Stimulated activated CD4-positive, alpha-beta T cell treated with anti-CD3 and anti-CD28 coated beads, Interleukin-4, amount 100 ng/mL, for 4 hours (primary cell): ENCODE measurements around the gene AIP.

Source experiments
- DNase-seq, 2 experiments: peaks; one replicate each; pipeline ENCODE4 v3.0.0-alpha.2; 2020

Gene AIP

DNA sequence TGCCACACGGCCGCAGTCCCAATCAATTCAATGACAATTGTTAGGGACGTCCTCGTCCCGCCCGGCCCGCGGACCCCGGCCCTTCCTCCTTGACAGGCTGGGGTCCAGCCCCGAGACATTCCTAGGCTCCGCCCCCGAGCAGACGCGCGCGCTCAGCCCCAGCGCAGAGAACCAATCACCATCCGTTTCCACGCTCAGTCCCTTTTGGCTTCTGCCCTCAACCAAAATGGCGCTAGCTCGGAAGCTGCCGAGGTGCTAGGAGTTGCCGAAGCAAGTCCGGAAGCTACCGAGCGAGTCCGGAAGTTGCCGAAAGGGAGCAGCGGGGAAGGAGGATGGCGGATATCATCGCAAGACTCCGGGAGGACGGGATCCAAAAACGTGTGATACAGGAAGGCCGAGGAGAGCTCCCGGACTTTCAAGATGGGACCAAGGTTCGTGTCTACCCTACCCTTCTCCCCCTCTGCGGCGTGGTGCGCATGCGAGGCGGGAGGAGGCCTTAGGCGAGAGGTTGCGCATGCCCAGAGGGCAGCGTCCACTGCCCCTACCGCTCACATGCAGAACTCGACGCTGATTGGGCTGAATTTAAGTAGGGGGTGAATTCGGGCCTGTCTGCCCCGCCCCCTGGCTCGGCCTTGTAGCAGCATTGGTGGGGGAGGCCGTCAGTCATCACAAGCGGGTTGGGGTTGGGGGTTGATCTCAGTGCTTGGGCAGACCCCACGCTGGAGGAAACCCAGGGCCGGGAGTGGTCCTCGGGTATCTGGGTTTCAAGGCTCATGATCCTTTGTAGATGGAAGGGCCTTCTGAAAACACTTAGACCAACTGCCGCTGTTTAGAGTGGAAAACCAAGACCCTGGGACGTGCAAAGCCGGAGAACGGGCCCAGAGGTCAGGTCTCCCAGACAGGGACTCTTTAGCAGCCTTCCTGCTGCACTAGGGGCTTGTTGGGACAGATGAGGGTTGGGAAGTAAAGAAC lies at the start of gene AIP:
AIP (plus strand) TSS at position 200 of the 972 bp plus-strand sequence; CDS start at position 333, 133 bp downstream.
- DNase-seq: peak; percentile 95 to 97

DNA sequence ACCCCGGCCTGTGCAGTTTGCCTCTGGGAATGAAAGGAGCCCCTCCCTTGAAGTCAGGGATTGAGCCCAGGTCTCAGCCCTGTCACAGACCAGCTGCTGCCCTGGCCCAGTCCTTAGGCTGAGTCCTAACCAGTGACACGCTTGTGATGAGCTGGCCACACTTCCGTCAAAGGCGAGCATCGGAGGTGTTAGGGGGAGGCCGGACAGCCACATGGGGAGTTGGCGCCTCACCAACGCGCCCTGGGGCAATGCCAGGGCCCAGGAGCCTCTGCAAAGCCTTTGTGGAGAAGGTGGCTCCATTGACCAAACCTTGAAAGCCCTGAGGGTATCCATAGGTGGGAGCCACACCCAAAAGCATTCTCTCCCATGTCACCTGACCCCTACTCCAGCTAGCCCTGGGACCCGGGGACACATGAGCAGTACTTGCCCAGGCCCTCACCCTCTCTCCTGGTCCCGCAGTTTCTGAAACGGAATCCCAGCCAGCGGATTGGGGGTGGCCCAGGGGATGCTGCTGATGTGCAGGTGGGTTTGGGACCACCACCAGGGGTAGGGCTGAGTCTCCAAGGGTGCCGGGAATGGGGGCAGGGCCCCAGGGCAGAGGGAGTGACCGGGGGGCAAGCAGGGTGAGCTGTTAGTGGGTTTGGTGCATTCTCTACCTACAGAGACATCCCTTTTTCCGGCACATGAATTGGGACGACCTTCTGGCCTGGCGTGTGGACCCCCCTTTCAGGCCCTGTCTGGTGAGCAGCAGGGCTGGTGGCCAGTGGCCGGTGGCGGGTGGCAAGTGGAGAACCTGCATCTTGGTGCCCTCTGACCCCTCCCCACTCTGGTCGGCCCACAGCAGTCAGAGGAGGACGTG lies 49.1 kb upstream of the AIP start:
- no peak for DNase-seq

DNA sequence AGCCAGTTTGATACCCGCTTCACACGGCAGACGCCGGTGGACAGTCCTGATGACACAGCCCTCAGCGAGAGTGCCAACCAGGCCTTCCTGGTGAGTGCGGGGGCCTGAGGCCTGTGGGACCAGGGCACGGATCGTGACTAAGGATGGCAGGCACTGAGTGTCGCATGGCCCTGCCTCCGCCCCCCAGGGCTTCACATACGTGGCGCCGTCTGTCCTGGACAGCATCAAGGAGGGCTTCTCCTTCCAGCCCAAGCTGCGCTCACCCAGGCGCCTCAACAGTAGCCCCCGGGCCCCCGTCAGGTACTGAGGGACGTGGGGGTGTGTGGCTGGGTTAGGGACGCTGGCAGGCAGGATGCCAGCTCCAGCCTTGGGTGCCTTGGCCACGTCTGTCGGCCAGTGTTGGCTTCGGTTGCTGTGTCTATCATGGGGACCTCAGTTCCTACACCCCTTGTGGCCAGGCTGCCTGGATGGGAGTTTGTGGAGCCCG lies 48.4 kb upstream of the AIP start:
- DNase-seq: no peak

DNA sequence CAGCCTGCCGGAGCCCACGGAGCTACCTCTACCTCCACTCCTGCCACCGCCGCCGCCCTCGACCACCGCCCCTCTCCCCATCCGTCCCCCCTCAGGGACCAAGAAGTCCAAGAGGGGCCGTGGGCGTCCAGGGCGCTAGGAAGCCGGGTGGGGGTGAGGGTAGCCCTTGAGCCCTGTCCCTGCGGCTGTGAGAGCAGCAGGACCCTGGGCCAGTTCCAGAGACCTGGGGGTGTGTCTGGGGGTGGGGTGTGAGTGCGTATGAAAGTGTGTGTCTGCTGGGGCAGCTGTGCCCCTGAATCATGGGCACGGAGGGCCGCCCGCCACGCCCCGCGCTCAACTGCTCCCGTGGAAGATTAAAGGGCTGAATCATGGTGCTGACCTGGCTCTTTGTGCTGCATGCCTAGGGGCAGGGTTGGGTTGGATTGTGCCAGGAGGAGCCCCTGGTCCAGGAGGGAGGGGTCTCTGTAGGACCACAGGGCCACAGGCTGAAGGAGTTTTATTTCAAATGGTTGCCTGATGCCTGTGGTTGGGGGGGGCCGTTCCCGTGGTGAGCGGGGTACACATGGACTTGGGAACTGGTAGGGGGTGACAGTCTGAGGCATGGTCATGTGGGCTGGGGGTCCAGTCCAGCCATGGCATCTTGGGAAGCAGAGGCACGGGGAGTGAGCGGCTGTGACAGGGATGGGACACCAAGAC lies 47.6 kb upstream of the AIP start:
- DNase-seq: no peak

DNA sequence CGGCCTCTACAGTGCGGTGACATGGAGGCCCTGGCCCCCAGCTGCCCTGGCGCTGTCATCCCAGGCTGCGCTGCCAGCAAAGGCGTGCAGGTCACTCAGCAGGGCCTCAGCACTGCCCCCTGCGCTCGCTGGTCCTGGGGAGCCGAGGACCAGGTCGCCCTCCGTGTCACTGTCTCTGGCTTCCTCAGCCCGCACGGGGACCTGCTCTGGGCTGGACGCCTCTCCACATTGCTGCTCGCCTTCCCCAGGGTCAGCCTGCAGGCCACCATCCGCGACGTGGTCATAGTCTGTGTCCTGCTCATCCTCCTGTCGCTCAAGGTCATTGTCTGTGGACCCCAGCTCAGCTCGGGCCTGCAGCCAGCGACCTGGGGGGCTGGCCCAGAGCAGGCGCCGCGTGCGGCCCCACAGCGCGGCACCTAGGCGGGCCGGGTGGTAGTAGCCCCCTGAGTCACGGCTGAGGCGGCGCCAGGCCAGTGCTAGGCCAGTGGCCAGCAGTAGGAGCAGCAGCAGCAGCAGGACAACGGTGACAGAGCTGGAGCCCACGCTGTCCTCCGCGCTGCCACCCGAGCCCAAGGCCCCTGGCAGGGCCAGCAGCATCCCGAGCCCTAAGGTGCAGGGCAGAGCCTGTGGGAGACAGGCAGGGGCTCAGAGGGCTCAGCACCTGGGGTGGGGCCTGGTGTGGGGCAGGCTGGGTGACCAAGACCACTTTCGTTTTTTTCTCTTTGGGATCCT lies 46.9 kb upstream of the AIP start:
- DNase-seq: no peak

DNA sequence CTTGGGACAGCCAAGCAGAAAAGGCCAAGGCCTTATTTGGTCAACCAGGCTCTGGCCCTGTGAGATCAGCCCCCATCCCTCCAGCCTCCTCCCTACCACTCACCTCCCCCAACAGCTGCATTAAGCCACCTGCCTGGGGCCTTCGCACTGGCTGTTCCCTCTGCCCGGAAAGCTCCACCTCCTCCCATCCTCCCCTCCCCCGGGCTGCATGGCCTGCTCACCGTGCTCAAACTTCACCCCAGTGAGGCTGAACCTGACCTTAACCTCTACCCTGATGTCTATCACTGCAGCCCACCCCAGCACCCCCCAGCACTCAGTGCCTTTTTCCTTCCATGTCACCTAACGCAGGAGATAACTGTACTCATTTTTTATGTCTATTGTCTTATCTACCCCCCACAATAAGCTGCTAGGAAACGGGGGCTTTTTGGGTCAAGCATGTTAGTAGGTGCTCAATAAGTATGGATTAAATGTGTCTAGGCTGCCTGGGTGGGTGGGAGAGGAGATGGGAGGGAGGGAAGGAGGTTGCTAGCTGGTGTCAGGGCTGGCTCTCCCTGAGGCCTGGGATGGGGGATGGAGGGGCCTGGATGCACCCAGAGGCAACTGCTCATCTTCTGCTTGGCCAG lies 46.3 kb upstream of the AIP start:
- peak; percentile 67 to 73 for DNase-seq

DNA sequence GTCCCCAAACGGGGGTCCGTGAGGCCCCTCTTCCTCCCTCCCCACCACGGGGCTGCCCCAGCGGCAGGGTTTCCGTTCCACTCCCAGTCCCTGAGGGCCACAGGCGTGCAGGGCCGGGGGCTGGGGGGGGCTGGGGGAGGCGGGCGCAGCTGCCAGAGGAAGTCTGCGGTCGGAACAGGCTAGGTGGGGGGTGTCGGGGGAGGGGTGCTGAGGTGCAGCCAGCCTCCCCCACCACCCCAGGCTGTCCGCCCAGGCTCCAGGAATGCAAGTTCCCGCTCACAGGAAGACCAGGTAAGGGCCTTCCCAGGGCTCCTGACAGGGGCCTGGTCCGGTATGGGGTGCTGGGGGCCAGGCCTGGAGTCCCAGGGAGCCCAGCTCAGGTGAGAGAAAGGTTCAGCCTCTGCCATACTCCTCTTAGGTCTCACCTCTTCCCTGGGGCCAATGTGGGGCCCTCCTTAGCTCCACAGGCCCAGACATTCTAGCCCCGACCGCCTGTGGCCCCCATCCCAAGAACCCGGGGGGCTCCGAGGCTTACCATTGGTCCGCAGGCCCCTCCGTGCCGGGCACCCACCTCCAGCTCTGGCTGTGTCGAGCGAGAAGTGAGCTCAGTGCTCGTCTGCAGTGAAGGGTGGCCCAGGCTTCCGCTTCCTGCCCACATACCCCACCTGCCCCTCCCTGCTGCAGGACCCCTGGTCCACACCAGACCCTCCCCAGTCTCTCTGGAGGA lies 45.6 kb upstream of the AIP start, which contains the start of gene PTPRCAP:
PTPRCAP (minus strand) TSS at position 601 of the 727 bp plus-strand sequence; CDS start at position 538, 63 bp downstream.
- peak; percentile 74 for DNase-seq

DNA sequence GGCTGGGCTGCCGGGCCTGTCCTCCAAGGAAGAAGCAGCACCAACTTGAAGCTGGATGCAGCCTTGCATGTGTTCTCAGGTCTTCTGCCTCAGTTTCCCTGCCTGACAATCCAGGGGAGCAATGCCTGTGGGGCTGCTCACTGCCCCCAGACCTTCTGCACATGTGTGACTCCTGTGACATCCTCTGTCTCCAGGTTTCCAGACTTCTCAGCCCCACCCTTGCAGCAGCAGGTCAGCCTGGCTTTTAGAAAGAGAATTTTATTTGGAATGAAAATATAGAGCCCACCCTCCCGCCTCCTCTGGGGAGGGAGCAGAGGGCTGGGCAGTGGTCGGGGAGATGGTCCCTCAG lies 45.0 kb upstream of the AIP start:
- DNase-seq: no peak

DNA sequence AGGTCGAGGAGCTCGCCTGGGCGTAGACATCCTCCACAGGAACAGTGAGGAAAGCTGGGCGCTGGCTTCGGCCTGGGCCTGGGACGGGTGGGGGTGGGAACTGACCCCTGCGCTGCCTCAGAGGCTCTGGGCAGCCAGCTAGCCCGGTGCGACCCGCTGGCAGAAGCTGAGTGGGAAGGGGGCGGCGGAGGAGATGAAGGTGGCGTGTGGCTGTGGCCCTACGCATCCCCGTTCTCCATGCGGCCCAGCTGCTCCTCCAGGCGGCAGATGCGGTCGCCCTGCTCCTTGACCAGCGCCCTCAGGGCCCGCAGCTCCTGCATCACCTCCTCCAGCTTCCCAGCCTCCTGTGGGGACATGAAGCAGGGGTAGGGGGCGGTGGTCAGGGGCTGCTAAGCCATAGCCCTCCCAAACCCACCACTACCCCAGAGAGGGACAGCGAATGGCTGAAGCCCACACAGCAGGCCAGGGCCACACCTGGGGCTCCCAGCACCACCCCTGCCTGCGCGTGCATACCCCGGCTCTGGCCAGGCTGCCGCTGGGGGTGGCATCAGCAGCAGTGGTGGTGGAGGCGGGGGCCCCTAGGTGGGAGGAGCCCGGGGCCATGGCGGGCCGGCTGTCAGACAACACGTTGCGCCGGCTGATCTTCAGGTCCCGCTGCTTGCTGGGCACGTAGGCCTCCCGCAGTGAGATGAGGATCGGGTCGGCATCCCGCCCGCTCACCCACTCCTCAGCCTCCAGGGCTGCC lies 44.5 kb upstream of the AIP start:
- DNase-seq: peak; percentile 67 to 74

DNA sequence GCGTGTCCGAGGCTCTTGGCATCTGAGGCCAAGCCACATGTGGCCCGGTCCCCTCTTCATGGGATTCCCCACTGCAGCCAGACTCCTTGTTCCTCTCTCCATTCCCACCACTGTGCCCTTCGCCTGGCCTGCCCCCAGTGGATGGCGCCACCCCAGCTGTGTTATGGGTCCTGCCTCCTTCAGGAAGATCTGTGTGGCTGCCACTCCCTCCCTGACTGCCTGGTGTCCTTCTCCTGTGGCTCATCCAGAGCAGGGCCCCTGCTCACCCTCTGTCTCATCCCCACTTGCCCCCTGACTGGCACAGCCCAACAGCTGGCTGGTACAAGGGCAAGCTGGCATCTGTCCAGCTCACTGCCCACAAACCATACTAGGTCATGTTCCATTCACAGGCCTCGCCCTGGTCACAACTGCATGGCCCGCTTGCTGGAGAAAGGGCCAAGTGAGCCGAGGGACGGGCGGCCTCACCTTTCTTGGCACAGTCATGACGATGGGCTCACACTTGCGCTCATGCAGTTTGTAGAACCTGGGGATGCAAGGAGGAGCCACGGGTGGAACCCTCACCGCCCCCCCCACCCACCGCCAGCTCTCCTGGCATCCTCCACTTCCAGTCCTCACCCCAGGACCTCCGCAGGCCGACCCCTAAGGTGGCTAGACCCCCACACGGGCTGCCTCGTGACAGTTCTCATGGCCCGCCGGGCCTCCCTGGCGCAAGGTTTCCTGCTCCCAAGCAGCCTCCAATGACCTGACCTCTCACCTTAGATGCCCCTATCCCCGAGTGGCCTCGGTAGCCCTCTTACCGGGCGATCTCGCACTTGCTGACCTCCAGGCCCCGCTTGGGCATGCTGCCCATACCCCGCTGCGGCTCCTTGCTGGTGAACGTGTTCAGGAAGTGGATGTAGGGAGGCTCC lies 43.3 kb upstream of the AIP start:
- no peak for DNase-seq

DNA sequence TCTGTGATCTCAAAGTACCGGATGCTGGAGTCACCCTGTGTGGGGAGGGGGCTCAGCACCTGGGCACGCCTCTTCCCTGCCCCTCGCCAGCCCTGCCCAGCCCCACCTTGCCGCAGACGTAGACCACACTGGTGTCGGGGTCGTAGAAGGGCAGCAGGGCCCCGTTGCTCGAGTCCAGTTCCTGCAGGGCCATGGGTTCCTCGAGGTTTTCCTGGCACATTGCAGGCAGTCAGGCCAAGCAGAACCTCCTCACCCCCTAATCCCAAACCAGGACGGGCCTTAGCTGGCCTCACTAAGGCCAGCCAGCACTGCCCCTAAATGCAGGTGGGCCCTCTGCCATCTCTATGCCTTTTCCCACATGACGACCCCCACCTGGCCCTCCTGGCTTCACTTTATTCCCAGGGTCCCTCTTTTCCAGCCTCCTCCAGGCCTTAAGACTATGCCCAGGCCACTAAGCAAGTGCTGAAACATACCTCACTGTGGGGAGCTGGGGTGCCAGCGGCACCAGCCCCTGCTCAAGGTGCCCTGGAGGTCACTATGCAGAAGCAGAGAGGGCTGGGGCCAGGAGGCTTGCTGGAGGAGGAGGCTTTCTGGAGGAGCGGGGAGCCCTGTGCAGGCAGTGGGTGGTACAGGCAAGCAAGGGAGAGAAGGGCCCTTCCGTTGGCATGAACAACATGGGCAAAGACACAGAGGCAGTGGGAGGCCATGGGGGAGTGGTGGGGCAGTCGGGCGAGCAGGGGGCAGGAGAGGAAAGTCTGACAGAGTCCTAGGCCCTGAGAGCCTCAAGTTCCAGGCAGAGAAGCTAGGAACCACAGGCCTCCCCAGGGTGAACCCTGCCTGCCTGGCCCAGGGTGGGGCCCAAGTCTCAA lies 42.4 kb upstream of the AIP start:
- DNase-seq: no peak

DNA sequence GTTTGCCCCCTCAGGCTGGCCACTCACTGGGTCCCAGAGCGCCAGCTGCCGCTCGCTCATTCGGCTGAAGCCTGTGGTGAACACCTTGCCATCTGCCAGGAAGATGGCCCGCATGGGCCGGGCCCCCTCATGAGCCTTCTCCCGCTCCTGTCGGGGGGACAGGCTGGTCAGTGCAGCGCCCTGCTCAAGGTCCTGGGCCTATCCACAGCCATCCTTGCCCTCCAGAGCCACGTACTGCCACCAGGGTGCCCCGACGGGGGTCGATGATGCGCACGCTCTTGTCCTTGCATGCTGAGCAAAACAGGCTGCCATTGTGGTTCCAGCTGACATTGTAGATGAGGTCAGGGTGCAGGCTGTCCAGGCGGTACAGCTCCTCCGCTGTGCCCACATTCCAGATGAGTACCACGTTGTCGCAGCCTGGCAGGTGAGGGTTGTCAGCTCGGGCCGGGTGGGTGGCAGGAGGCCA lies 41.7 kb upstream of the AIP start:
- no peak for DNase-seq

DNA sequence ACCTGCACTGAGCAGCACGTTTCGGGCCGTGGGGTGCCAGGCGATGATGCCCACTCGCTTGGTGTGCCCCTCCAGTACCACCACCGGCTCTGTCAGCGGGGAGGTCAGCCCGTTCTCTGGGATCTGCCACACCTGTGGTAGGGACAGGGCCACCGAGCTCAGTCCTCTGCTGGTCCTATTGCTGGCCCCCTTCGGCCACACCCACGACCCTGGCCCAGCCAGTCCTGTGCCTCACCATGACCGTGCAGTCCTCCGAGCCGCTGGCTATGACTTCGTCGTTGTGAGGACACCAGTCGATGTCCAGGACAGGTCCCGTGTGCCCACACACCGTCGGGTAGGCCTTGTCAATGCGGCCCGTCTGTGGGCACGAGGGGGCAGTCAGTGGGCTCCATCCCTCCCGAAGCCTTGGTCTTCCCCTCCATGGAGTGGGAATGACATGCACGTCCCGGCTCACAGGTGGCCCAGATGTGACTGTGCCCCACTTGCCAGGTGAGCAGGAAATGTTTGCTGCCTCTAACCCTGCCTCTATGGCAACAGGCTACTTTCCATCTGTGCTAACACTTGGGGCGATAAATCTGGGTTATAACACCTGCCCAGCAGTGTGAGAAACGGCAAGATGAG lies 41.0 kb upstream of the AIP start:
- no peak for DNase-seq

DNA sequence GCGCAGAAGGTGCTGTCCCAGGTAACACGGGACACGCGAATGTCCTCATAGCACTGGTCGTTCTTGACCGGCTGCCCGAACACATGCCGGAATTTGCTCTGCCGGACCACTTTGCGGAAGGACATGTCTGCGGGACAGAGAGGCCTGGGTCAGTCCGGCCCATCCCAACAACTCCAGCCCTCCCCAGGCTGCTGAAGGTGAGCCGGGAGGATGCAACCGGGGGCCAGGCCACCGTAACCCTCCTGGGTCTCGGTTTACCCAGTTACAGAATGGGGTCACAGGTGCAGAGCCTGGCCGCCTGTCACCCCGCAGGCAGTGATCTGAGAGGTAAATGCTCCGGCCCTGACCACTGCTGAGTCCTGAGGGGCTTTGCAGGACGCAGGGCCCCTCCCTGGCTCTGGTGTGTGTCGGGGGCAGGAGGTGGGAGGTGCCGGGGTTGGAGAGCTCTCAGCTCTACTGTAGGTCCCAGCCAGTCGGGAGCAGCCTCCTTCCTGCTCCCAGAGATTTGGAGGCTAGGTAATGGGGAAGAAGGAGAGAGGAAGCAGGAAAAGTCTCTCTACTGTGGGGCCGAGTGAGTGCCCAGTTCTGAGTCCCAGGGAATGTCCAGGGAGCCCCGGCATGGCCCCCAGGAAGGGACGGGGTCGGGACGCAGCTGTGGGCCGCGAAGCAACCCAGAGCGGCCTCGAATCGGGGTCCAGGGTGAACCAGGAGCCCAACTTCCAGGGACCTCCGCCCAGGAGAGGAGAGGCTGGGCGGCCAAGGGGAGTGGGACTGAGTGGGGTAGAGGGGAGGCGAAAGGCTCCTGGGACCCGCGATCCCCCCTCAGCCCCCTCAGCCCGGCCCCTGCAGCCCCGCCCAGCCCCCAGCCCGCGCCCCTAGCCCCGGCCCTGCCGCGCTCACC lies 40.1 kb upstream of the AIP start:
- no peak for DNase-seq

DNA sequence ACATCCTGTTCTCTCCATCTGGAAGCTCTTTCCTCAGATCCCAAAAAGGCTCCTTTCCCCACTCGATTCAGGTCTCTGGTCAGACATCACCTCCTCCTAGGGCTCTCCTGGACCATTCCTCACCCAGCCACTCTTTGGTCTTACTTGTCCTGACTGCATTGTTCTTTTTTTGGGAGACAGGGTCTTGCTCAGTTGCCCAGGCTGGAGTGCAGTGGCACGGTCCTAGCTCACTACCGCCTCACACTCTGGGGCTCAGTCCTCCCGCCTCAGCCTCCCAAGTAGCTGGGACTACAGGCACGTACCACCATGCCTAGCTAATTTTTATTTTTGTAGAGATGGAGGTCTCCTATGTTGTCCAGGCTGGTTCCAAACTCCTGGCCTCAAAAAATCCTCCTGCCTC lies 37.3 kb upstream of the AIP start:
- DNase-seq: no peak

DNA sequence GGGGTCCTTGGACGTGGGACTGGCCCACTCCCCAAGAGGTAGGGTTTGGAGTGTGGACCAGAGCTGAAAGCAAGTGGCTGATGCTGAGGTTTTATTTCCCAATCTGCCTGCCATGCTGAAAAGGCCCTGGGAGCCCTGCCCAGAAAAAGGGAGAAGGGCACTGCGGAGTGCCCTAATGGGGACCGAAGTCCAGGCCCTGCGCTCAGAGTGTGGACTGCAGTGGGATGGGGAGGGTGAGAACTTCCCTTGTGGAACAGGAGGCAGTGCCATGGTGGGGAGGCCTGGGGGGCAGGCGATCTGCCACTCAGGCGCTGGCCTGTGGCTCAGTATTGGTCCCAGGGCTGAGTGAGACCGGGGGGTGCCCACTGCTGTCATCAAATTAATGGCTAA lies 34.6 kb upstream of the AIP start:
- no peak for DNase-seq
